Activated CD8-positive, alpha-beta T cell treated with anti-CD3 and anti-CD28 coated beads for 36 hours (primary cell): ENCODE results near the gene PLEKHO1. TPM values are rescaled to one million over a fixed set of nuclear protein-coding genes. Genes with fewer than 3 reads are reported as not detected.
"Not testable (repeated sequence)": the region's sequence is repeated elsewhere in the genome, so short reads cannot be mapped to it uniquely, and the experiment has no call there.

Experiments
- ATAC-seq: fragments of 200-7000 bp; cut with Tn5 transposase; one replicate; pipeline ENCODE4 v1.10.0; 2021; ENCODE audit warnings: mild to moderate bottlenecking, moderate library complexity
- CTCF ChIA-PET: fragments of 350-600 bp; sonication (Branson Sonifier 250); formaldehyde crosslinking; loops from one replicate; lab custom pipeline; 2021; ENCODE audit warnings: antibody characterized with exemption; lab: Charles Lee
- POLR2A ChIA-PET: fragments of 350-600 bp; sonication (Branson Sonifier 250); formaldehyde crosslinking; loops from one replicate; lab custom pipeline; 2021; ENCODE audit warnings: antibody characterized with exemption; lab: Charles Lee
- DNase-seq: peaks from one replicate; pipeline ENCODE4 v3.0.0-alpha.2; 2020
- H3K27ac Mint-ChIP-seq: one replicate; pipeline ENCODE4 v1.8.0; 2021; ENCODE audit warnings: mild to moderate bottlenecking, mixed read lengths
- H3K27me3 Mint-ChIP-seq: one replicate; pipeline ENCODE4 v1.8.0; 2021; ENCODE audit warnings: mixed read lengths
- H3K36me3 Mint-ChIP-seq: one replicate; pipeline ENCODE4 v1.8.0; 2021; ENCODE audit warnings: low read depth, mixed read lengths
- H3K4me1 Mint-ChIP-seq: one replicate; pipeline ENCODE4 v1.8.0; 2021; ENCODE audit warnings: low read depth, mixed read lengths
- H3K4me3 Mint-ChIP-seq: one replicate; pipeline ENCODE4 v1.8.0; 2021; ENCODE audit warnings: mild to moderate bottlenecking, moderate library complexity, mixed read lengths
- H3K9me3 Mint-ChIP-seq: one replicate; pipeline ENCODE4 v1.8.0; 2021; ENCODE audit warnings: mixed read lengths
- CTCF ChIP-seq: fragments of 200-600 bp; IDR thresholded peaks from one replicate; pipeline ENCODE4 v1.8.0; 2022; ENCODE audit warnings: antibody characterized with exemption, mild to moderate bottlenecking
- intact Hi-C: fragments of 100-400 bp; cut with micrococcal nuclease; formaldehyde crosslinking; loops from one replicate; pipeline ENCODE4 v1.10.0; 2022
- total RNA-seq, 2 experiments: library from RNA; stranded (reverse); gene quantifications; one replicate each; pipeline ENCODE4 v1.2.3, GENCODE V29; 2021

PLEKHO1 gene
- total RNA-seq, 2 experiments from 2014 or later, result 18.2 to 19.0 TPM

GRCh38 chr1:150183061-150183460 lies 33.3 kb downstream of the PLEKHO1 start:
- DNase-seq (no peak), ATAC-seq (no peak)
- intact Hi-C loops, result no loop called here
- no peaks in the 10 kb centered on the region for H3K36me3 Mint-ChIP-seq
- POLR2A ChIA-PET, result interaction anchor here (1.0 kb wide), 1 partner anchor 43 kb away, joined by 3 read pairs; no protein-coding TSS in a partner anchor
- peaks cover 13% of the 10 kb centered on the region for H3K4me1 Mint-ChIP-seq
- CTCF ChIA-PET, result interaction anchor here (1.0 to 1.5 kb wide), 3 partner anchors 17 to 110 kb away, joined by 3 read pairs; no protein-coding TSS in a partner anchor
- no peaks in the 10 kb centered on the region for H3K27me3 Mint-ChIP-seq
- no peak for TF ChIP-seq CTCF
- H3K27ac Mint-ChIP-seq, result no peak overlapping the region
- H3K9me3 Mint-ChIP-seq, result no peaks in the 10 kb centered on the region
- H3K4me3 Mint-ChIP-seq, result no peak overlapping the region

- intact Hi-C loops, result no loop called here
- DNase-seq (no peak), ATAC-seq (no peak)
- no peak for TF ChIP-seq CTCF
- no peaks in the 10 kb centered on the region for H3K27me3 Mint-ChIP-seq
- H3K4me3 Mint-ChIP-seq, result no peak overlapping the region
- ChIA-PET POLR2A (no interaction called here), CTCF (interaction anchor here (1.2 to 3.3 kb wide), 4 partner anchors 16 to 223 kb away, joined by 3 to 56 read pairs (median 12); no protein-coding TSS in a partner anchor)
- H3K27ac Mint-ChIP-seq, result no peak overlapping the region
- no peaks in the 10 kb centered on the region for H3K9me3 Mint-ChIP-seq
- H3K4me1 Mint-ChIP-seq, result peaks cover 13% of the 10 kb centered on the region
- H3K36me3 Mint-ChIP-seq, result no peaks in the 10 kb centered on the region
Measured at GRCh38 chr1:150185481-150185880, 35.8 kb downstream of the PLEKHO1 start.

- intact Hi-C loops, result not testable (repeated sequence)
Measured at GRCh38 chr1:150186438-150186788, 36.7 kb downstream of the PLEKHO1 start.

GRCh38 chr1:150186789-150187559 lies 37.3 kb downstream of the PLEKHO1 start:
- H3K27me3 Mint-ChIP-seq, result no peaks in the 10 kb centered on the region
- H3K27ac Mint-ChIP-seq, result peak overlapping the region; percentile 57
- H3K9me3 Mint-ChIP-seq, result no peaks in the 10 kb centered on the region
- TF ChIP-seq CTCF, result peak; percentile 87
- H3K4me1 Mint-ChIP-seq, result peaks cover 13% of the 10 kb centered on the region
- CTCF ChIA-PET, result interaction anchor here (0.6 to 3.3 kb wide), 45 partner anchors 9 to 338 kb away, joined by 3 to 56 read pairs (median 5); partner anchors contain the start of genes ANP32E, OTUD7B, PLEKHO1 and VPS45
- H3K36me3 Mint-ChIP-seq, result no peaks in the 10 kb centered on the region
- POLR2A ChIA-PET, result interaction anchor here (0.8 to 2.7 kb wide), 4 partner anchors 14 to 300 kb away, joined by 3 to 15 read pairs (median 3); a partner anchor contains a TSS
- peak overlapping the region; percentile 44 for H3K4me3 Mint-ChIP-seq
- peak; percentile 79 for ATAC-seq
- peak; percentile 34 for DNase-seq
- intact Hi-C loops, result no loop called here

More at GRCh38 chr1:150186438-150186788, 36.7 kb downstream of the PLEKHO1 start:
- H3K9me3 Mint-ChIP-seq, H3K36me3 Mint-ChIP-seq, H3K27ac Mint-ChIP-seq, H3K27me3 Mint-ChIP-seq, DNase-seq, ATAC-seq, H3K4me3 Mint-ChIP-seq: not testable (repeated sequence)
- peaks cover 13% of the 10 kb centered on the region for H3K4me1 Mint-ChIP-seq
- POLR2A ChIA-PET, result interaction anchor here (2.7 kb wide), 1 partner anchor 299 kb away, joined by 15 read pairs; a partner anchor contains a TSS
- CTCF ChIA-PET, result interaction anchor here (0.9 to 3.3 kb wide), 31 partner anchors 8 to 298 kb away, joined by 3 to 56 read pairs (median 7); partner anchors contain the start of gene VPS45

- DNase-seq, result no peak
- TF ChIP-seq CTCF, result peak; percentile 56
- intact Hi-C loops, result no loop called here
- no peaks in the 10 kb centered on the region for H3K36me3 Mint-ChIP-seq
- ChIA-PET CTCF (interaction anchor here (0.7 to 3.3 kb wide), 39 partner anchors 8 to 302 kb away, joined by 3 to 56 read pairs (median 5); partner anchors contain the start of genes ANP32E, OTUD7B, PLEKHO1 and VPS45), POLR2A (interaction anchor here (0.8 to 2.7 kb wide), 4 partner anchors 14 to 300 kb away, joined by 3 to 15 read pairs (median 3); a partner anchor contains a TSS)
- peak overlapping the region; percentile 44 for H3K4me3 Mint-ChIP-seq
- ATAC-seq, result peak; percentile 30
- H3K27ac Mint-ChIP-seq, result no peak overlapping the region
- H3K4me1 Mint-ChIP-seq, result peaks cover 13% of the 10 kb centered on the region
- H3K27me3 Mint-ChIP-seq, result no peaks in the 10 kb centered on the region
- H3K9me3 Mint-ChIP-seq, result no peaks in the 10 kb centered on the region
Measured at GRCh38 chr1:150187560-150187931, 37.8 kb downstream of the PLEKHO1 start.
